ENCODE data around the gene KATNAL1.

The KATNAL1 gene

DNA sequence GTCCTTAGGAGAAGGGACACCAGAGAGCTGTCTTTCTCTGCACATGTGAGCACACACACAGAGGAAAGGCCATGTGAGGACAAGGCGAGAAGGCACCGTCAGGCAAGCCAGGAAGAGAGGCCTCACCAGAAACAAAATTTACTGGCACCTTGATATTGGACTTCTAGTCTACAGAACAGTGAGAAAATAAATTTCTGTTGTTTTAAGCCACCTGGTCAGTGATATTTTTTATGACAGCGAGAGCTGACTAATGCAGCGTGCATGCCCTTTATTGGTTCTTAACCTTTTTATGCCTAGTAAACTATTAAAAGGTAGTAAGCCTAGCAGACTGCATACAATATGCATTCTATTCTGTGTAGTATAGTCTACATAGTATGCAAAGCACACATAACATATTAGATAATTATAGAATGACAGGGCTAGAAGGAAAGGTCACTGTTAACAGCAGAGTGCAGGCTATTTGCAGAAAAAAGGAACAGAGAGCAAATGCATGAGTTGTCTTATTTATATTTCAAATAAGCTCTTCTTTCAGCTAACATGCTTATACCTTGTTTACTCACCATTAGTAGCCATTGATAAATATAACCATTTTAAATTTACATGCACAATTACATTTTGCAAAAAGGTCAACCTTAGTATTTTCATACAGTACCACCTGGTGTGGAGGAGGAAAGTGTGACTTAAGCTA is 25.2 kb upstream of the KATNAL1 start:
- no peak for DNase-seq

DNA sequence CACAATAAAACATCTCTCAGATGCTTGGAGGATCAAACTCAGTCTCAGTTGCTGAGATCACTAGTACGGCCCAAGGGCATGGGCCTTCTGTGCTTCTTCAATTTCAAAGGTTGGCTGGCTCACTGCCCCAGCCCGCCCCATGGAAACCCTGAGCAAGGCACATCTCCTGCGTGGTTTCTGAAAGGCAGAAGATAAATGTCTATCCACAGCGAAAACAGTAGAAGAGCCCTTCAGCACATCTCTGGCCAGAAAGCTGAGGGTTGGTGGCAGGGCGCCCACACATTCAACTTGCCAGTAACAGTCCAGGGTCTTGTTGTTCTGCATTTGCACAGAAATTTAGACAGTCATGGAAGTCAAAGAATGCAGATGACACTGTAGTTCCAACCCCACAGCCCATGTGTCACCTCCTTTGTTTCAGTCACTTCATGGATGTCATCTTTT is 24.0 kb upstream of the KATNAL1 start:
- DNase-seq, result no peak

DNA sequence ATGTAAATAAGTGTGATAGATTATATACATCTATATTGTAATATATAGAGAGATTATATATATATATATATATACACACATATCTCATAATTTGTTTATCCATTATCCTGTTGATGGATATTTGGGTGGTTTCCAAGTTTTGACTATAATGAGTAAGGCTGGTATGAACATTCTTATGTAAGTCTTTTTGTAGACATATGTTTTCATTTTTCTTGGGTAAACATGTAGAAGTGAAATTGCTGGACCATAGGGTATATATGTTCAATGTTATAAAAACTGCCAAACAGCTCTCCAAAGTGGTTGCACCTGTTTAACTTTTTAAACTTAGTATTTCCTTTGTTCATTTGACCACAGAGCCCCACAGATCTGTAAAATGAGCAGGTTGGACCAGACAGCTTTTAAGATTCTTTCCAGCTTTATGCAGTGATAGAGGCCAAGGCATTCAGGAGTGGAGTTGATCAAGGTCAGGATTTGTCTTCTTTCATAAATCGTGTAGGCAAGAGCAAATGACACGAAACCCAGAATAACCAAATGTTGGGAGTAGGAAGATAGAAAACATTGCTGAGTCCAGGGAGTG is 21.7 kb upstream of the KATNAL1 start:
- DNase-seq, result no peak

DNA sequence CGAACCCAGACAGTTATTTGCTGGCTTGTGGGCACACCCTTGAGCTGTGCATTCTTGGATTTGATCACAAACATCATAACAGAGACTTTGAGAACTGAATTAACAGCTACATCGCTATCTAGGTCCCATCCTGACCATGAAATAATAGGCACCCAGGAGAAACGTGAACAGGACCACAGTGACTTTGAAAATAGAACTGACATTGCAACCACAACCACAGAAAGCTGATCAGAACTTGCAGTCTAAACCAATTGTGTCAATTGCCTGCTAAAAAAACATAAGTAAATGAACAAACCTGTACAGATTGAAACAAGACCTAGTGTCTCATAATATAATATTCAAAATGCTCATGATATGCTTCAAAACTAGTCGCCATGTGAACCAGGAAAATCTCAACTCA is 18.3 kb upstream of the KATNAL1 start:
- no peak for DNase-seq

DNA sequence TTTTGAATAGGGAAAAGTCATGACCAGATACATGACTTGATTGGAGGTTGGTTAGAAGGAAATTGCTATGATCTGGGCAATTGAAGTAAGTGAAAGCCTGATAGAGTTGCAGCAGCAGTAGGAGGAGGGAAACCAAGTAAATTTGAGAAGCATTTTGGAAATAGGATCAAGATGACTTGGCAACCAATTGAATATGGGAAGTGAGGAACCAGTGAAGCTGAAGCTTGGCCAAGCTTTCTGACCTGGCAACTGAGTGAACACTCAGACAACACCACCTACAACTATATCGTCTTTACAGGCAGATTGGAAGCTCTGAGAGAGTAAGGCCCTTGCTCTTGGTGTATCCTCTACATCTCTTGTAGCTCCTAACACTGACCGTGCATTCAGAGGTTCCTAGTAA is 16.2 kb upstream of the KATNAL1 start:
- no peak for DNase-seq

DNA sequence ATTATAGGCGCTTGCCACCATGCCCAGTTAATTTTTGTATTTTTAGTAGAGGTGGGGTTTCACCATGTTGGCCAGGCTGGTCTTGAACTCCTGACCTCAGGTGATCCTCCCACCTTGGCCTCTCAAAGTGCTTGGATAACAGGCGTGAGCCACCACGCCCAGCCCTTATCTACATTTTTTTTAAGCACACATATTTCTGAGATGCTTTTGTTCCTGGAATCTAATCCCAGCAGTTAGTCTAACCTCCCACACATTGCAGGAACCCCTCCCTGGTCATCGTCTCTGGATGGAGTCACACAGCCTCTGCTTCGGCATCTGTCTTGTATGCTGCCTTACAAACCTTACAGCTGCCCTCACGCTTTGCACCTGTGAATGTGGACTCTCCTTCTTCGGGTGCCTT is 15.1 kb upstream of the KATNAL1 start:
- no peak for DNase-seq

DNA sequence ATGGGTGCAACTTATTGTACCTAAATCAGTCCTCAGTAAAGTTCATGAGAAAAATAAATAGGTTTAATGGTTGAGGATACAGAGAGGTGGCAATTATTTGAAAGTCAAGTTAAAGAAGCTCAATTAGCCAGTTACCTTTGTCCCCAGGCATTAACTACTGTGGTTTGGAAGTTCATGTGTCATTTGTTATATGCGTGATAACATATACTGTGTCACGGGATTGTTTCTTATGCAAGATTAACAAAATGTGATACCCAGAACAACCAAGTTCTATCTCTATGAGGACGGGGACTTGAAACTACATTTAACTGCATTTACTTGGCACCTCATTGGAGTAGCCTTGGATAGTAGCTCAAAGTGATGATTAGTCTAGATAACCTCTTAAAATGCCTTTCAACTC is 13.9 kb upstream of the KATNAL1 start:
- no peak for DNase-seq

DNA sequence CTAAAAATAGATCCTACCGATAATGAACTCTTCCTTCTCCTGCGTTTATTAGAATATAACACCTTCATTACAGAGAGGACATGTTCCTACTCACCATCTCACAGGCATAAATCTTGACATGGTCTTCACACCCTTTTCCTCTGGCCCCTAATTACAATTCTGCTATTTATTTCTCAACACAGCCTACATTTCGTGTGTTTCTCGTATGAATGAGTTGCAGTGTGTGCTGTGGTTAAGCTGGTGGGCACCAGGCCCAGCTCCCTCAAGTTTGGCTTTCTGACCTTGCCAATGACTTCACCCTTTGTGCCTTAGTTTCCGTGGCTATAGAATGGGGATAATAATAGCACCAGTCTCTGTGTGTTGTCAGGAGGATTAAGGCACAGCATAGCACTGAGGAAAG is 12.3 kb upstream of the KATNAL1 start:
- no peak for DNase-seq

DNA sequence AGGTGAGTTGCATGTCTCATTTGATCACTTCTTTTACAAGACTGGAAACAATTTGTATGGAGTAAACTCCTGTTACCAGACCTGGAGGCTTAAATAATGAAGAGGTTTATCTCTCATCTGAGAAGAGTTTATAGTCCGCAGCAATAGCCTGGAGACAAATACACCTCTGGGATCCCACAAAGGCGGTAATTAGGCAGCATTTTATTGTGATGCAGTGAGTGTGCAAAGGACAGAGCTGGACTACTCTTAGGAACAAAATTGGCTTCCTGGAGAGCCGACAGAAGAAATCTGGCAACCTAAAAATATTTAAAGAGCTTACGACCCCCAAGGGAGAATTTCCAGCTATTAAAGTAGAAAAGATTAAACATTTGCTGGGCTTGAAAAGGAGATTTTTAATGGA is 11.8 kb upstream of the KATNAL1 start:
- no peak for DNase-seq

DNA sequence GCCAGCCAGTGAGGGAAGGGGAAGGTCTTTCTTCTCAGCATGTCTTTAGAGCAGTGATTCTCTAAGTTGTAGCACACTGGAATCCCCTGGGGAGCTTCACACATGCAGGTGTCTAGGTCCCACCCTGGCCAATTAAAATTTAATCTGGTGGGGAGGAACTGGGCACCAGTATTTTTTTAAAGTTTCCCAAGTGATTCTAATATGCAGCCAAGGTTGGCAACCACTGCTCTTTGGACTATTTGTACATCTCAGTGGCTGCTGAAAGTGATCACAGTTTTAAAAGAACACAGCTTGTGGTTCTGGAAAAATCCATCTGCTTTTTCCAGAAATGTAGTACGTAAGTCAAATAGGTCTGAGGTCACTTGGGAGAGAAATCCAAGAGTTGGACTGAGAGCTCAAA is 10.7 kb upstream of the KATNAL1 start:
- no peak for DNase-seq

DNA sequence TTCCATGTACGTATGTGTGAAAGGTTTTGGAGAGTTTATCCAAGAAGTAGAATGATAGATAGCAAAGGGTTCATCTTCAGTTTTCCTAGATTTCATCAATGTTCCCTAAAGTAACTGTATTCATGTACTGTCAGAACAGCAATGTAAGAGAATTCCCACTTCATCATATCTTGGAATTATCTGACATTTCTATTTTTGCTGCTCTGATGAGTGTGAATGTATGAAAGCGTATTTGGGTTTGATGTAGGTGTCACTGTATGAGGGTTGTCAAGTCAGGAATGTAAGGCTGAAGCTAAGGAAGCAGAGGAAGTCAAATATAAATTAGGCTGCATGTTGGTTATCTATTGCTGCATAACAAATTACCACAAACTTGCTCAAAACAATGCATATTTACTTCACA is 7.2 kb upstream of the KATNAL1 start:
- no peak for DNase-seq

DNA sequence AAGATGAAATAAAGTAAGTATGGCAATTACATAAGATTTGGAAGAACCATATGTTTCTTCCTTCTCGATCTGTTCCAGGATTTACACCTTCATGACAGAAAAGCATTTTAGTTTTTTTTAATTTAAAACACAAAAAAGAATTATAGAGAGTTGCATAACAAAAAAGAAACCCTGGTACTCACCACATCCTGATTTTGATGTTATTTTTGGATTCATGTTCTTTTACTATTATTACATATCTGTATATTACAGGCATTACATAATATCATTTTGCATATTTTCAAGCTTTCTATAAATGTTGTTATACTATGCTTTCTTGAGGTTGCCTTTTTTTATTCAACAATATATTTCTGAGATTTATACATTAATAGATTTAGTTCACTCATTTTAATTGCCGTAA is 6.7 kb upstream of the KATNAL1 start:
- DNase-seq, result no peak

DNA sequence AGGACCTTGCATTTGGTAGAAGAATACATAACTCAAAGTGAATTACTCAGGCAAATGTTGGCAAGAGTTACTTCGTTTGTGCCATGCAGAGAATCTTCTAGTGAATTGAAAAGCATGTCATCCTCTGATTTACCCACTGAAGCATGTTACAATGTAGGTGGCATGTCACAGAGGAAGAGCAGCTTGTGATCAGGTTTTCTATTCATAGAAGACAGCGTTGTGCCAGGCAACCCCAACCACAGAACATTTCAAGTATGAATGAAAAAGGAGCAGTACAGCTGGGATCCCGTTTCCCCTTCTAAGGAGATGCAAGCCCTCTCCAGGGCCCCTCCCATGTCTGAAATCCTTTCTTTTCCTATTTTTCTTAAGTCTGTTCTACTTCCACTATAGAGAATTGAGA is 6.0 kb upstream of the KATNAL1 start:
- DNase-seq, result no peak

DNA sequence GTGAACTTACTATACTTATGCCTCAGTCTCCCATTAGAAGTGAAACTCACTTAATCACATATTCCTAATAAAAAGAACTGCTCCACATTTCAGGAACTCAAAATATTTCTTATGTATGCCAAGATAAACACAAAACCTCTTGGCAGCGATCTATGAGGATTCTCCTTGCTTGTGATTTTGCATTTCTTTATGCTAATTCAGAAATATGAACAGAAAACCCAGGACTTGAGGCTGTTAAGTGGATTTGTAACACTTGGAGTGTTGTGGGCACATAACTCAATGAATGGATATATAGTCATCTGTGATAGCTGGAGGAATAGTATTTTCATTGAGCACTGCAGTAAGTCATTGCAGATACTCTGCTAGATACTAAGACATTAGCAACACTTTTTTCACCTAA is 5.6 kb upstream of the KATNAL1 start:
- no peak for DNase-seq

DNA sequence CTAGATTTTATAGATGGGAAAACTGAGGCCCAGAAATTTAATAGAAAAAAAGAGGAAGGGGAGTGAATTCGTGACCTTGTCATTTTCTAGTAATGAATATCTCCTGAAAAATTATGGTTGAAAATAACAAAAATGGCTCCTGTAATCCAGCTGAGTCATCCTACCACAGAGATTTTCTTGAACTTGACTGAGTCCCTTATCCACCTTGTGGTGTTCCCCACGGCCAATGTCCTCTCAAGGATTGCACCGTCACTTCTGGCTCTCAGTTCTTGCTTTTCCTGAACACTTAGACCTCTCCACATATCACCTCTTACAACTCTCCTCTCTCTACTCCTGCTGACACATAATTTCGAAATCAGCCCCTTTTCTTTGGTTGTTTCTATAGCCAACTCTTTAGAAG is 1.2 kb upstream of the KATNAL1 start:
- DNase-seq, result peak; percentile 8

DNA sequence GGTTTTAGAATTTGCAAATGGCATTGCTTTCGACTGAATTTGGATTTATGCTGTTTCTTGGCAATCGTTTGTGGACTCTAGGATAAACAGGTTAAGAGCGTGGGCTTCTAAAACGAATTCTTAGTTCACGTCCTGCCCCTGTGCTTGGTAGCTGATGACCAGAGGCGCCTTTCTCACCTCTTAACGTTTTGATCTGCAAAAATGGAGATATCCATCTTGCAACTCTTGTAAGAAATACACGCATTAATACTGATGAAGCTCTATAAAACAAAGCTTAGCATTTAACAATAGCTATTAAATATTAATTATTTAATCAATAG is 580 bp upstream of the KATNAL1 start:
- no peak for DNase-seq

DNA sequence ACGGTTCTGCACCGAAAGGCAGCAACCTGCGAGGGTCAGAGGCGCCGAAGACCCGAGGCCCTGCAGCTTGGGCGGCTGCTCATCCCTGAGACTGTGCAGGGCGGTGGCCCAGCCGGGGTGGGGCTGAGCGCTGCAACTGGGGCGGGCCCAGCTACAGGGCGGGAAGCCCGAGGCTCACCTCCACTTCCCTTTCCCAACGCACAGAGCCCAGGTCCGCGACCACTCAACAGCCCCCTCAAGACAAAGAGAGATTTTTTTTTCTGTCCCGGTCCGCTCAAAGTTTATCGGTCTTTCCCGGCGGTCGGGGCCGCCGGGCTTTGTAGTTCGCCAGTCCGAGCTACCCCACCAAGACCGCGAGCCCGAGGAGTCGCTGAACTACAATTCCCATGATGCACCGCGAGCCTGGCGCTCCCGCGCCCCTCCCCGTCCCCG is 573 bp downstream of the KATNAL1 start:
- DNase-seq, result peak; percentile 94

DNA sequence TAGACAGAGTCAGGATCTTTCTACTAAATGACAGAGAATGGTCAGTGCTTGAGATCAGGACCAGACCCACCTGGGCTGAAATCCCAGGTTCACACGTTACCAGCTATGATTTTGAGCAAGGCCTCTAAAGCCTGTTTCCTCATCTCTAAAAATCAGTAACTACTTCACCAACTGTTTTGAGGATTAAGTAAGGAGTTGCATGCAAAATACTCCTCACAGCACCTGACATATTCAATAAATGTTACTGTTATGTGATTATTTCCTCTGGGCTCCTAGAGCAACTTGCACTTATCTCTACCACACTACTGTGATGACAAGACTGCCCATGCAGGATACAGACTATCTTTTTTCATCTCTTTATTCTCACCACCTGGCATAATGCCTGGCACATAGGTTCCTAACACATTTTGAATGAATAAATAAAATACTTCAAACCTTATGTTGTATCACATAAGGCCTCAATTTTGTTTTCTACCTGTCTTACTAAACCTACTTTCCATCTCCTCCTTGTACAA is 1.8 kb downstream of the KATNAL1 start:
- no peak for DNase-seq

DNA sequence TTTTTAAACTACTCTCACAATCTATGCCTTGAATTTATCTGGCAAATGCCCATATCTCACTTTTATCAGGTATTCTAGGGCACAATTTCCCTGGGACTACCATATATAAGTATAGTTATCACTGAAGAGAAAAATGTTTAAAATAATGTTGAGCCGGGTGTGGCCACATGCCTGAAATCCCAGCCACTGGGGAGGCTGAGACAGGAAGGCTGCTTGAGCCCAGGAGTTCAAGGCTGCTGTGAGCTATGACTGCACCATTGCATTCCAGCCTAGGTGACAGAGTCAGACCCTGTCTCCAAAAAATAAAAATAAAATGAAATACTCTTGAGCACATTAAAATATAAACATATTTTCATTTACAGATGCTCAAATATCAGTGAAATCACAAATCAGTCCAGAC is 4.1 kb downstream of the KATNAL1 start:
- DNase-seq, result no peak

DNA sequence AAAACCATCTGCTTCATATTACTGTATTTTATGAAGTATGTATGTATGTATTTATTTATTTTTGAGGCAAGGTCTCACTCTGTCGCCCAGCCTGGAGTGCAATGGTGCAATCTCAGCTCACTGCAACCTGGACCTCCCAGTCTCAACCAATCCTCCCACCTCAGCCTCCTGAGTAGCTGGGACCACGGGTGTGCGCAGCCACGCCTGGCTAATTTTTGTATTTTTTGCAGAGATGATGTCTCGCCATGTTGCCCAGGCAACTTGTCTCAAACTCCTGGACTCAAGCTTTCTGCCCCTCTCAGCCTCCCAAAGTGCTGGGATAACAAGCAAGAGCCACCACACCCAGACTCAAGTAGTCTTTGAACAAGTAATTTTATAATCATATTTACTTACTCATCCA is 5.5 kb downstream of the KATNAL1 start:
- no peak for DNase-seq

DNA sequence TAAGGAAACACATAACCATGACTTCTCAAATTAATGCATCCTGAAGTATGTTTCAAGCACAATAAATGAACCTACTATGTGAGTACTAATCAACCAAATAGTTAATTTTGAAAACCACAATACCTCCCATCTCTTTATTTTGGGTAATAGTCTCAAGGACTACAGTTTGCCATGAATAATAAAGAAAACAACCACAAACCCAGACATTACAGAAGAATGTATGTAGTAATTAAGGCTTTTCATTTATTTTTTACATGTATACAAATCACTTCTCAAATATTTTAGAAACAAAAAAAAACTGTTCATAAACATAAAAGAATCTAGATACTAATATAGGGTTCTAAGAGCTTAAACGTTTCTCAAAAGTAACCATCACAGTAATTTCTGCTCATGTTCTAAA is 6.8 kb downstream of the KATNAL1 start:
- DNase-seq, result no peak

DNA sequence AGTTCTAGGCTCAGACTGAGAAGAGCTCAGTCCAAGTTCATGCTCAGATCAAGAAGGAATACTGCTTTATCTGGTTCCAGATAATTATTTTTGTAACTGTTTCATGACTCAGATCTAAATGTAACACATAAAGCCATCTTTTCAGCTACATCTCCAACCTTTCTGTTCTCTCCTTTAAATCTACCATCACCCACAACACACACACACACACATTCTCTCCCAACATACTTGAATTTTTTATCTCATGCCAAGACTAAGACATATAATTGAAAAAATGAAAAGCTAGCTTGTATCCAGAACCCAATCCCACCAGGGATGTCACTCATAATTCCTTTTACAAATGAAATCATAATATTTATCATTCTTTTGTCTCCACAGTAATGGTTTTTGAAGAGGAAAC is 7.6 kb downstream of the KATNAL1 start:
- DNase-seq, result no peak

DNA sequence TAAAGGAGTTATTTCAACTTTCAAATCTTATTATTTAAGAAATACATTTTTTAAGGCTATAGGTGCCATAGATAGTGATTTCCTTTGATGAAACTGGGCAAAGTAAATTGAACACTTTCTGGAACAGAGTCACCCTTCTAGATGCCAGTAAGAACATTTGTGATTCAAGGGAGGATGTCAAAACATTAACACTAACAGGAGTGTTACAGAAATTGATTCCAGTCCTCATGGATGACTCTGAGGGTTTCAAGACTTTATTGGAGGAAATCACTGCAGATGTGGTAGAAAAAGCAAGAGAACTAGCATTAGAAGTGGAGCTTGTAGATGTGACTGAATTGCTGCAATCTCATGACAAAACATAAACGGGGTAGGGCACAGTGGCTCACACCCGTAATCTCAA is 12.2 kb downstream of the KATNAL1 start:
- no peak for DNase-seq

DNA sequence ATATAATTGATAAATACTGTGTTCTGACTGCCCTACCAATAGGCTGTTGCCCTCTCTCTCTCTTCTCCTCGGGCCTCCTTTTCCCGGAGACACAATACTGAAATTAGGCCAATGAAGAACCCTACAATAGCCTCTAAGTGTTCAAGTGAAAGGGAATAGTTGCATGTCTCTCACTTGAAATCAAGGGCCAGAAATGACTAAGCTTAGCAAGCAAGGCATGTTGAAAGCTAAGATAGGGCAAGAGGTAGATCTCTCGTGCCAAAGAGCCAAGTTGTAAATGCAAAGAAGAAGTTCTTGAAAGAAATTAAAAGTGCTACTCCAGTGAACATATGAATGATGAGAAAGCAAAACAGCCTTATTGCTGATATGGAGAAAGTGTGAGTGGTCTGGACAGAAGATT is 13.3 kb downstream of the KATNAL1 start:
- no peak for DNase-seq

DNA sequence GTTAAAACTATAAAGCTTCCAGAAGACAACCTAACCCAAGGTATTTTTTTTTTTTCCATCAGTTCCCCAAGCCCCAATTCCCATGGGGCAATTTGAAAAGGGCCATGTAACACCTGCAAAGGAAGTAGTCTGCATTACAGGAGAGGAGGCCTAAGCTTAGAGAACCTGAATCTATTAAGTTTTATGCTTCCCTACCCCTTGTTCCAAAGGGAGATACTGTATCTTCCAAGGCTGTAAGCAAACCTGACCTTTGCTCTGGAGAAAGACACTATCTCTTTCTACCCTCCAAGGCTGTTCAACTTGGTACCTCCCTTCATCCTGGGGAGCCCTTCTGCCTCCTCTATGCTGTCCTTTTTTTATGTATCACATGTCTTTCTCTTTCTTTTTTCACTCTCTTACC is 15.0 kb downstream of the KATNAL1 start:
- DNase-seq, result no peak

Data from stimulated activated CD4-positive, alpha-beta T cell treated with anti-CD3 and anti-CD28 coated beads, Interleukin-4, amount 100 ng/mL, for 24 hours (primary cell).